ENCODE data around the gene RAI14.

DNA sequence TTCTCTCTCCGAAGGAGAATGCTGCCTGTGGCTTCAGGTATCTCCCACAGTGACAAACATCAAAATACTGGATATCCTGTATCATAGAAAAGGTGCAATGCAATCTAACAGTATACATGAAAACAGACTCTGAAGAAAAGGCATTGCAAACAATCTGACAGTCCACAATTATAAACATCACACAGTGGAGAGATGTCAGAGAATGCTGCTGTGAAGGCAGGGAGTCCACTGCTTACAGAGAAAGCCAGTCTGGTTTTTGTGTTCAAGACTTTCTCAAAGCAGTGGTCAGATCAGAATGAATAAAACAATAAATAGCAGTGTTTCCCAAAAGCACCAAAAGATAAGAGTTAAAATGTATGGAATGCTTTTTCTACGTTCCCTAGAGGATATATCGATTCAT, 211.5 kb downstream of the RAI14 start:
- TF ChIP-seq POLR2AphosphoS5 (IDR thresholded peaks at IDR 0.05; ENCODE audit: insufficient read depth in 1 of 2, low read depth in 1 of 2) (no peak), POLR2A (IDR thresholded peaks at IDR 0.05) (no peak)

Data from vagina (tissue), 2 donors.